Upper lobe of left lung (tissue), 6 donors: ENCODE results near the gene GART. TPM values are rescaled to one million over a fixed set of nuclear protein-coding genes. Genes with fewer than 3 reads are reported as not detected.
A peak's percentile ranks its signal among the peaks of the same experiment; 100 is the strongest.

Experiments
- ATAC-seq, 2 donors: fragments of 200-7000 bp; cut with Tn5 transposase; one replicate each; pipeline ENCODE4 v1.9.1; 2022; ENCODE audit warnings: mild to moderate bottlenecking in 2 of 2, moderate library complexity in 2 of 2; ENCODE audit not compliant: low FRiP score in 2 of 2
- DNase-seq, 2 donors: peaks; one replicate each; pipeline ENCODE4 v3.0.0-alpha.2; 2019 to 2020
- H3K27ac ChIP-seq, 4 donors: fragments of 200-600 bp; sonication (generic); one replicate each; pipeline ENCODE4 v1.5.1; 2016 to 2019
- H3K27me3 ChIP-seq, 4 donors: fragments of 200-600 bp; sonication (generic); one replicate each; pipeline ENCODE4 v1.5.1; 2017 to 2019
- H3K36me3 ChIP-seq, 4 donors: fragments of 200-600 bp; sonication (generic); one replicate each; pipeline ENCODE4 v1.5.1; 2016 to 2019
- H3K4me1 ChIP-seq, 4 donors: fragments of 200-600 bp; sonication (generic); one replicate each; pipeline ENCODE4 v1.5.1; 2018 to 2019
- H3K4me3 ChIP-seq, 4 donors: fragments of 200-600 bp; sonication (generic); one replicate each; pipeline ENCODE4 v1.5.1; 2017 to 2019; ENCODE audit warnings: mild to moderate bottlenecking in 2 of 4, moderate library complexity in 1 of 4
- H3K9me3 ChIP-seq, 4 donors: fragments of 200-600 bp; sonication (generic); one replicate each; pipeline ENCODE4 v1.5.1; 2018 to 2019
- EP300 ChIP-seq, 4 donors: sonication (generic); formaldehyde crosslinking; IDR thresholded peaks; one replicate each; pipeline ENCODE4 v1.5.1; 2017; ENCODE audit warnings: antibody characterized with exemption in 4 of 4, control low read depth in 2 of 4
- POLR2A ChIP-seq, 4 donors: fragments of 450-650 bp; IDR thresholded peaks; one replicate each; pipeline ENCODE4 v1.5.1; 2016 to 2017; ENCODE audit warnings: antibody characterized with exemption in 4 of 4, mild to moderate bottlenecking in 2 of 4
- POLR2AphosphoS5 ChIP-seq, 2 donors: sonication (generic); formaldehyde crosslinking; IDR thresholded peaks; one replicate each; pipeline ENCODE4 v1.5.1; 2017; ENCODE audit warnings: antibody characterized with exemption in 2 of 2
- WGBS, 2 donors: methylation state at CpG; one replicate each; pipeline ENCODE4 v1.1.5; 2017 to 2018; 5-methylcytosine and 5-hydroxymethylcytosine counted together
- total RNA-seq, 6 donors: library from RNA; depleted of rRNA in 4 of 6; stranded (reverse); fragments of >200 nt in 4 of 6; gene quantifications; one replicate each; pipeline versions ENCODE4 v1.1.0 to v1.2.1, GENCODE V29; 2016 to 2021
- TF ChIP-seq, protein P1 (sequence below), 6 experiments: fragments of 450-650 bp in 4 of 6; fragments of 200-600 bp in 2 of 6; sonication (generic) in 2 of 6; IDR thresholded peaks; one replicate each; pipeline ENCODE4 v1.5.1; 2016 to 2019; ENCODE audit warnings: antibody characterized with exemption in 6 of 6
- donor health status: DM: no; HTN: no; CAD: no; lungs with moderate emphysema.
- donor health status: DM: no; HTN: yes; CAD: no; lungs with severe emphysema.

Gene GART
- total RNA-seq, 6 donors from 2014 or later = 55.9 to 89.8 (median 64.3) TPM

DNA sequence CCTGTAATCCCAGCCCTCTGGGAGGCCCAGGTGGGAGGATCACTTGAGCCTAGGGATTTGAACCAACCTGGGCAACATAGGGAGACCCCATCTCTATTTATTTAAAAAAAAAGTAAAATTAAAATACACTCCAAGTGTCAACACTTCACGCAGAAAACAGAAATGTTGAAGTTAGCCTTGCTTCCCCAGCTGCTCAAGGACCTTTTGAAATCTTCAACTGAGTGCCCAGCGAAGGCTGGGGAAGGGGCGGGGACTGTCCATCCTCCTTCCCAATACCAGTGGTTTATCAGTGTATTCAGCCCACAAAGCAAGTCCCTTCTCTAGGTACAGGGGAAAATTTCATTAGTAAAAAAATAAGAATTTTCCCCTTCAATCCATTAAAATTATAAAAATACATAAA lies 48.2 kb downstream of the GART start:
- no peak overlapping the region for H3K4me3 ChIP-seq
- H3K27ac ChIP-seq = no peak overlapping the region
- 52 to 67% methylated on average over 3 of the region's 3 CpGs for WGBS, 2 donors
- no peaks in the 10 kb centered on the region for H3K27me3 ChIP-seq
- H3K4me1 ChIP-seq = peaks cover 4 to 14% (median 10%) of the 10 kb centered on the region in 4 donors
- TF ChIP-seq EP300 (IDR thresholded peaks at IDR 0.05) = no peak
- no peak for TF ChIP-seq POLR2A (IDR thresholded peaks at IDR 0.05)
- TF ChIP-seq POLR2AphosphoS5 (IDR thresholded peaks at IDR 0.05) = no peak
- TF ChIP-seq, protein P1, sequence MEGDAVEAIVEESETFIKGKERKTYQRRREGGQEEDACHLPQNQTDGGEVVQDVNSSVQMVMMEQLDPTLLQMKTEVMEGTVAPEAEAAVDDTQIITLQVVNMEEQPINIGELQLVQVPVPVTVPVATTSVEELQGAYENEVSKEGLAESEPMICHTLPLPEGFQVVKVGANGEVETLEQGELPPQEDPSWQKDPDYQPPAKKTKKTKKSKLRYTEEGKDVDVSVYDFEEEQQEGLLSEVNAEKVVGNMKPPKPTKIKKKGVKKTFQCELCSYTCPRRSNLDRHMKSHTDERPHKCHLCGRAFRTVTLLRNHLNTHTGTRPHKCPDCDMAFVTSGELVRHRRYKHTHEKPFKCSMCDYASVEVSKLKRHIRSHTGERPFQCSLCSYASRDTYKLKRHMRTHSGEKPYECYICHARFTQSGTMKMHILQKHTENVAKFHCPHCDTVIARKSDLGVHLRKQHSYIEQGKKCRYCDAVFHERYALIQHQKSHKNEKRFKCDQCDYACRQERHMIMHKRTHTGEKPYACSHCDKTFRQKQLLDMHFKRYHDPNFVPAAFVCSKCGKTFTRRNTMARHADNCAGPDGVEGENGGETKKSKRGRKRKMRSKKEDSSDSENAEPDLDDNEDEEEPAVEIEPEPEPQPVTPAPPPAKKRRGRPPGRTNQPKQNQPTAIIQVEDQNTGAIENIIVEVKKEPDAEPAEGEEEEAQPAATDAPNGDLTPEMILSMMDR (IDR thresholded peaks at IDR 0.05) = no peak
- ATAC-seq = no peak
- H3K36me3 ChIP-seq = no peaks in the 10 kb centered on the region
- no peak for DNase-seq
- no peaks in the 10 kb centered on the region for H3K9me3 ChIP-seq

DNA sequence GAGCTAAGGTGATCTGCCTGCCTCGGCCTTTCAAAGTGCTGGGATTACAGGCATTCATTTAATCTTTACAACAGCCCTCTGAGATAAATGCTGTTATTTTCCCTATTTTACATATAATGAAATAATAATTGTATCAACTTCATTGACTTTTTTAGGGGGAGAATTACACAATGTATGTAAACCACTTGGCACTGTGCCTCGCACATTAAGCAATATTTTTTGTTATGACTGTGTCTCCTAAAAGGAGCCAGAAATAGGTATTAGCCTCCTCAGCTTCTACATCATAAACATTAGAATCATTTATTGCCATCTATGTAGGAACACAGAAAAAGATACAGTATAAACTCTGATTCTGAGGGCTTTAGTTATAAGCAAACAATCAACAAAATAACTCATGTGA lies 49.3 kb downstream of the GART start:
- Histone ChIP-seq H3K9me3 (no peaks in the 10 kb centered on the region), H3K36me3 (no peaks in the 10 kb centered on the region), H3K27me3 (no peaks in the 10 kb centered on the region), H3K4me3 (no peak overlapping the region), H3K4me1 (peaks cover 4 to 14% (median 10%) of the 10 kb centered on the region in 4 donors), H3K27ac (no peak overlapping the region)
- 49 to 66% methylated on average over 2 of the region's 2 CpGs for WGBS, 2 donors
- DNase-seq (no peak), ATAC-seq (no peak)
- TF ChIP-seq, protein P1 (IDR thresholded peaks at IDR 0.05) = no peak
- TF ChIP-seq EP300 (IDR thresholded peaks at IDR 0.05) (no peak), POLR2A (IDR thresholded peaks at IDR 0.05) (no peak), POLR2AphosphoS5 (IDR thresholded peaks at IDR 0.05) (no peak)

DNA sequence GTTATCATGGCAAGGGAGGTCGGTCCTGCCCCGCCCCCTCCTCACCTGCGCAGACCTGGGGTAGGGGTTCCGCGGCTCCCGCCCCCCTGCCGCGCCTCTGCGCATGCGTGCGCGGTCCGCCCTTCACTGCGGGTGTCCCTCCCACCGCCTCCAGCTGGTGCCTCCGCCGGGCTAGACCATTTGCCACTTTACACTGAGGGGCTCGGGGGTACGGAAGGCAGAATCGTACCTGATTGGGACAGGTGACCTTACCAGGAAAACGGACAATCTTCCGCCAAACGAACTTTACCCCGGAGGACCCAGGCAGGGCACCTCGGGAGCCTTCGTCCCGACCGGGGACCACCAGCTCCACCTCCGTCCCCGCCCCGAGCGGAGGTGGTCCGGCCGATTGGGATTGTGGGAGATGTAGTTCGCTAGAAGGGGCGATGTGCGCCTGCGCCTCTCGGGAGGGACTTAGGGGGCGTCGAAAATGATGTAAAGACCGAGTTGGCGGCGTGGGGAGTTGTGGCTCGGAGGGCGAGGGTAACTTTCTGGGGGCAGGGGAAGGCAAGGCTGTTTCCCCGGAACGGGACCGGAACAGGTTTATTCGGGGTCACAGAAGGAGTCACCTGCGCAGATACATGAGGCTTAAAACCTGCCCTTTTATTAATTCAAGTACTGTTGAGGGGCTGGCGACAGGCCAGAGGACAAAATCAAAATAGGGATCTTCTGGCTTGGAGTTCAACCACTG lies 50.4 kb downstream of the GART start, which contains the start of gene DNAJC28:
DNAJC28 (minus strand) TSS at position 344 of the 730 bp plus-strand sequence. CDS start 2,323 bp downstream, outside the sequence.
- Histone ChIP-seq H3K4me1 (peaks cover 4 to 14% (median 10%) of the 10 kb centered on the region in 4 donors), H3K27ac (peak within 1 kb of the TSS; percentile 75 to 93 (median 84)), H3K4me3 (peak within 1 kb of the TSS; percentile 60 to 90 (median 83)), H3K36me3 (no peaks in the 10 kb centered on the region), H3K27me3 (no peaks in the 10 kb centered on the region), H3K9me3 (no peaks in the 10 kb centered on the region)
- 1% methylated on average over 22 to 29 of the region's 52 CpGs for WGBS, 2 donors
- TF ChIP-seq POLR2A (IDR thresholded peaks at IDR 0.05) (peak in 2 of 4 donors; percentile 50 to 75), EP300 (IDR thresholded peaks at IDR 0.05) (no peak), POLR2AphosphoS5 (IDR thresholded peaks at IDR 0.05) (peak; percentile 60 to 82)
- TF ChIP-seq, protein P1 (IDR thresholded peaks at IDR 0.05) = peak in 1 of 6 experiments; percentile 7
- peak; percentile 93 to 95 for DNase-seq
- ATAC-seq = peak; percentile 98 to 99

DNA sequence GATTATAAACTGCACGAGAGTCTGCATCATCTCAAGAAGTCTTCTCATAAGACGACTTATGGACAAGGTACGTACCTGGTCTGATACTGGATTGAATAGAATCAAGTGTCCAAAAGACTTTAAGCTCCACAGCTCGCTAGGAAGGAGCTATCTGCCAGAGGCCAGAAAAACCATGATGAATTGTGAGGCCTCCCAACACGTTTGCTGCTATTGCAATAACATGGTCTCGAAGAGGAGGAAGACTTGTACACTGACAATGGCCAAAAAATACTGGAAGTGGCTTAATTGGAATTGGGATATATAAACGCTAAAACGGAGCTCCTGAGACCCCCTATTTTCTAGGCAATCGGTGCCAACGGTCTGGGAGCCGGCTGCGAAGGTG lies 50.9 kb downstream of the GART start:
- ATAC-seq = no peak
- WGBS, 2 donors = 14 to 15% methylated on average over 11 to 12 of the region's 12 CpGs
- no peaks in the 10 kb centered on the region for H3K36me3 ChIP-seq
- no peaks in the 10 kb centered on the region for H3K9me3 ChIP-seq
- H3K4me3 ChIP-seq = peak overlapping the region; percentile 60 to 90 (median 83)
- peak overlapping the region; percentile 75 to 93 (median 84) for H3K27ac ChIP-seq
- no peak for DNase-seq
- peaks cover 4 to 14% (median 10%) of the 10 kb centered on the region in 4 donors for H3K4me1 ChIP-seq
- TF ChIP-seq, protein P1 (IDR thresholded peaks at IDR 0.05) = no peak
- TF ChIP-seq EP300 (IDR thresholded peaks at IDR 0.05) (no peak), POLR2AphosphoS5 (IDR thresholded peaks at IDR 0.05) (no peak), POLR2A (IDR thresholded peaks at IDR 0.05) (no peak)
- no peaks in the 10 kb centered on the region for H3K27me3 ChIP-seq
